Colon (tissue), 2 donors: Measurements from ENCODE around the gene XDH.

Experiments used
- FAIRE-seq: peaks from 2 replicates; lab custom pipeline; 2012; peaks lifted over from hg19 to GRCh38; lab: Jason Lieb, UNC
- donor health status: control.
- donor health status: control.

Gene XDH

GRCh38 chr2:31365348-31365747 is 49.2 kb downstream of the XDH start:
- FAIRE-seq: no peak

DNA sequence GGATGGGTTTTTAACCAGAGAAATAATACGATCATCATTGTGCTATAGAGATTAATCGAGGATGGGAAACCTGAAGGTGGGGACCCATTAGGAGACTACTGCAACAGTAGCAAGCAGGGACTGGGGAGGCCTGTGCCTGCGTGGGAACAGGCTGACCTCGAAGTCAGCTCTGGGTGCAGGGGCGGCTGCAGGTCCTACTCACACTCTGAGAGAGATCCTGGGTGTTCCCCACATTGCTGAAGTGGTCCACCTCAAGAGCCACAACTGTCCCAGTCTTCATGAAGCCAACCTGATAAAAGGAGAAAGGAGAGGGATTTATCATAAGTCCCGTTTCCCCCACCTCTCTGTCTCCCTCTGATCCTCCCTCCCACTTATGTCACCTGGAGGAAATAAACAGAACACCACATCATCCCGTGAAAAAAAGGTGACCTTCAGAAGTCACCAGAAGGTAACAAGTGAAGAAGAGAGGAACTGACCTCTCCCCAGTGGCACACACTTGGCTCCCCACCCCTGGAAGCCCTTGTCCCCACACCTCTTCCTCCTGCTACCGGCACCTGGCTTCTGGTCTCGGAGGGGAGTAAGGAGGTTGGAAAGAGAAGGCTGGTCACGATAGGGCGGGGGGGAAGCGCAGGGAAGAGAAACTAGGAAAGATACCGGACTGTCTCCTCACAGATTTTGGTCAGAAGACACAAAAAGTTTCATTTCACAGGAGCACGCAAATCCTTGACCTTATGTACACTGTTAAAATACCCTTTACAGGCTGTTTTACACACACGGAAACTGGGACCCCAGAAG is 50.4 kb downstream of the XDH start:
- FAIRE-seq: no peak

- FAIRE-seq: no peak
Observed at GRCh38 chr2:31362581-31362980, 52.0 kb downstream of the XDH start.

GRCh38 chr2:31359229-31359628 is 55.3 kb downstream of the XDH start:
- no peak for FAIRE-seq

- no peak for FAIRE-seq
Observed at GRCh38 chr2:31354837-31355236, 59.7 kb downstream of the XDH start.

- FAIRE-seq: no peak
Observed at GRCh38 chr2:31353179-31353578, 61.4 kb downstream of the XDH start.

DNA sequence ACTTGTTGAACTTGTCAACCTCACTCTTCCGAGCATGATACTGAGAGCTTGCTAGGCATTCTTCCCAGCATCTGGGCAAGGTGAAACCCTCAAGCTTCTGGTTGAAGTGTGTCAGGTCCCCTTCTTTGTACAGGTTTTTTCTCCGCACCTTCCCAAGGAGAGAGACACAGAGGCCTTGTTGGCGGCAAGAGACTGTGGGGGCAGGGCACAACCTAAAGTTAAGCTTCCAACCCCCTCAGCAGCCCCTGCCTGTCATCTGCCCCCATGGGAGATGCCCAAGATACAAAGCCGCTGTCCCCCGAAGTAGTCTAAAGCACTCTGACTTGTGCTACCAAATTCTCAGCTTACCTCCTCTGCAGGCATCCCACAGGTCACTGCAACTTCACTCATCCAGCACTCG is 64.9 kb downstream of the XDH start:
- FAIRE-seq: no peak

GRCh38 chr2:31349160-31349559 is 65.4 kb downstream of the XDH start:
- no peak for FAIRE-seq

- no peak for FAIRE-seq
Observed at GRCh38 chr2:31348618-31349017, 65.9 kb downstream of the XDH start.

DNA sequence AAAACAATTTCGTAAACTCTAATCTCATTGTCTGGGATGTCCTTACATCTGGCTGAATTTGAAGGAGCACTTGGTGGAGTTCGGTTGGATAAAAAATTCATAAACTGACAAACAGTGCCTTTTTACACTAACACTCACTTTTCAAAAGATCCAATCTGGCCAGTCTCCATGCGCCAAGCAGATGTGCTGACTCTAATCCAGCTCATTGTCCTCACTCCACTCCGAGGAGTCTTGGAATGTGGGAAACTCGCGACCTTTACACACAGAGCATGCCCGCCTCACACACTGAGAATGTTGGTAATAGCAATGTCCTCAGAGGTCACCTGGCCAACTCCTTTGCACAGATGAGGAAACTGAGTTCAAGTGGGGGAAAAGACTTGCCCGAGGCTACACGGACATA is 66.8 kb downstream of the XDH start:
- FAIRE-seq: no peak

DNA sequence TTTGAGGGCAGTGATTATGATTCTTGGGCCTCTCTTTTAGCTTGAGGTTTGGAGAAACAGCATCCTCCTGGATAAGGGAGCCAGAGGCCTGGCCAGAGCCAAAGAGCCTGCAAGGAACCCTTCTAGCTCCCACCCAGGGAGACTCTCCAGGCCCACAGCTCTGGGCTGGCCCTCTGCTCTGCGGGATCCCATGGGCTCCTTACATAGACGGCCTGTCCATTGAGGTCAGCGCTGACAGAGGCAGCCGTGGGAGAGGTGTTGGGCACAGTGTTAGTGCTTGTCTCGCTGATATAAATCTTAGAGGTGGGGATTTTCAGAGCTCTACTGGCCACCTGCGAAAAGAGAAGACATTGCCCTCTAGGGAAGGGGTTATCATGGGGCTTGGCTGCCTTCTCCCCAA is 67.2 kb downstream of the XDH start:
- no peak for FAIRE-seq

DNA sequence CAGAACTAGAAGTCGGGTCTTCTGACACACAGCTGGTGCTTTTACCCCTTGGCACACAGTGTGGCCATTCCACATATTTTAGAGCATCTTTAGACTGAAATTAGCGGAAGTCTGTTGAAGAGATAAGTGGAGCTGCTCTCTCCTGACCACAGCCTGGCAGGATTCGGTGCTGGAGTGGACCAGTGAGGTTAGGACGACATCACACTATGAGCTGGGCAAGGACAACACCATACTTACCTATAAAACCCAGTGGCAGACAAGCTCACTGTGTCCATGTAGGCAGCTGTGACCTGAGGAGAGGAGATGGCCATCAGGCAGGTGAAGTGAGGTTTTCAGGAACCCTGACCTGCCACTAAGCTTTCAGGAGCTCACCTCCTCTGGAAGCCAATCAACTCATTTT is 70.1 kb downstream of the XDH start:
- no peak for FAIRE-seq

GRCh38 chr2:31341351-31341750 is 73.2 kb downstream of the XDH start:
- no peak for FAIRE-seq

GRCh38 chr2:31339696-31340095 is 74.8 kb downstream of the XDH start:
- FAIRE-seq: no peak

DNA sequence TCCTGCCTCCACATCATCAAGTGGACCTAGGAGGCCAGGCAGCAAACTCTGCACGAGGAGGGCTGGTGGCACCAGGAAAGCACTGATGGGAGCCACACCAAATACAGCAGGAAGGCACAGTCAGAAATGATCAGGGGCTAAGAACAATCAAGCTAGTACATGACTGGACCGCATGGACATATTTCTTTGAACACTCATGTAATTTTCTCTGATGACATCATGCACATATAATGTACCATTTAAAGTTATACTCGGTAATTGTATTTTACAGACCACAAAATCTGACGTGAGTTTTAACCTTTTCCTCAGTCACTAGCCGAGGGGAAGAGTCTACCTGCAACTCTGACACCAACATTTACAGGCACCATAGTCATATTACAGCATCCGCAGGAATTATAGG is 76.7 kb downstream of the XDH start:
- no peak for FAIRE-seq

DNA sequence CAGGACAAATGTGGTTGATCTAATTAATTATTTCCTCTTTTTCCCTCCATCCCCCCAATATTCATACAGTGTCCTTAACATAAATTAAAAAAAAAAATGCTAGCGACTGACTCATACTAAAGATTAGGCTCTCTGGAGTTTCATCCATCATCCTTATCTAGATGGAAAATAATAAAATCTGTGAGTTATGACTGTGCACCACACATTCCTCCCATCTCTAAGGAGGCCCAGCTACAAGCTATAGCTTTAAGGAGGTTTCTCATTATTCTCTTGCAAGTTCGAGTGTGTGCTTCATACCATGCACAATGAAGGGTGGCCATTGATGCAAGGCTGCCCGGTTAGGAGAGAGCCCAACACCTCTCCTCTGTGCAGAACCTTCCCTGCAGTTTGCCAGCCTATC is 77.3 kb downstream of the XDH start:
- FAIRE-seq: no peak

- no peak for FAIRE-seq
Observed at GRCh38 chr2:31335921-31336585, 78.5 kb downstream of the XDH start.

DNA sequence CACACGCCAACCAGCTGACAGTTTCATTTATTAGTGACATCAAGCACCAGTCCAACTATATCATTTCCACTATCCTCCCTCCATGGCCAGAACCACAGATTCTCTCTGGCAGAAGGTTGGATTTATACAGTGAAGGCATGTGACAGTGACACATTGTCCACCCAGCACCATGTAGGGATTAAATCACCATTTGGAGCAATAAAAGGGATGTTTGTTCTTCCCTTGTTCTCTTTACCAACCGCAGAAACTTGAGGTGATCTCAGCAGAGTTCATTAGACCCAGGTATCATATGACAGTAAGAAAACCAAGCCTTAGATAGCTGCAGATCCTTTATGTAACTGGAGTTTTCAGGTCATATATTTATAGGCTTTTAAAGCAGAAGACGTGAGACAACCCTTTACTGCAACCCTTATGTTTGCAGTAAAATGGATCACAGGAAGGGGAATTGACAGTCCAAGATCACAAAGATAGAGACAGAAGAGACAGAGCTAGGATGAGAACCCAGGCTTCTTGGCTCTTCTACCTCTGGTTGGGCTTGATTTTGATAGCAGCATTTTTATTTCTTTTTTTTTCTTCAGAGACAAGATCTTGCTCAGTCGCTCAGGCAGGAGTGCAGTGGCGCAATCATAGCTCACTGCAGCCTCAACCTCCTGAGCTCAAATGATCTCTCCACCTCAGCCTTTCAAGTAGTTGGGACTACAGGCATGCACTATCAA is 80.1 kb downstream of the XDH start:
- no peak for FAIRE-seq

DNA sequence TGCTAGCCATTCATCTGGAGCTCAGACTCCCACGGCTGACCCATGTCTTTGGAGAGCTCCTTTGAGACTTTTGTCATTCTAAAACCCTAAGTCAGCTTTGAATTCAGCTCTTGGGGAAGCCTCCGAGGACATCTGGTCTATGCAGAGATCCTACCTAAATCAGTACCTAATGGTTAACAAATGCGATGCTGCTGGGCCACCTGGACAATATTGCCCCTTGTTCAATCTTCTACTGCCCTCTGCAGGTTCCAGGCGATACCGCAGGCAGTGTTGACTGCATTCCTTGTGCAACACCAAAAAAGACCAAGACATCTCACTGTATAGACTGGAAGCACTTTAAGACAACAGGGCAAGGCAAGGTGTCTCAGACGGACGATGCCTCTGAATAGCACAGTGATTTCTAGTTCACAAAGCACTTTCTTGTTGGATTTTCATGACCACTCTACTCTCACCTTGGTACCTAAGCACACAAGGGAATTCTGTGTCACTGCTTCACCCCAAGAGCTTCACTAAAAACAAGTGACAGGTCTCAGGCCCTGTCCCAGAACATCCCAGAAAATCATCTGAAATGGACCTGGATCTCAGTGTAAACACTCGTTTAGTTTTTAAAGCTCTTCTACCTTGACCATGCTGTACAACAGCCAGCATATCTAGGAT is 80.9 kb downstream of the XDH start:
- FAIRE-seq: no peak

DNA sequence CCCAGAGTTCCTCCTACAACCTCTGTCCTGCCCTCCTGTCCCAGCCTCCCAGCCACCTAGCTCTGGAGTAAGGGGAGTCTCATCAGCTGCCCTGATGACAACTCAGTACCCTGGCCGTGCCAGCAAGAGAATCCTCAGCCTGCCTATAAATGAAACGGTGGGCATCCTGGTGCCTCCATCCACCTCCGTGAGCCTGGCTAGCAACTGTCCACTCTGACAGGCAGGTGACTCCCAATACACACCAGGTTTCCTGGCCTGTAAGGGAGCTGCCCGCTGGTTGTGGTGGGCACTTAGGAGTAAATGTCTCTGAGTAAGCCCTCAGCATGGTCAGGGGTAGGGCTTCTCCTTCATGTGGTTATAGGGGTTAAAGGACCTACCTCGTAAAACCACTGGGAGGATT is 81.5 kb downstream of the XDH start:
- no peak for FAIRE-seq

GRCh38 chr2:31332521-31332920 is 82.0 kb downstream of the XDH start:
- no peak for FAIRE-seq

DNA sequence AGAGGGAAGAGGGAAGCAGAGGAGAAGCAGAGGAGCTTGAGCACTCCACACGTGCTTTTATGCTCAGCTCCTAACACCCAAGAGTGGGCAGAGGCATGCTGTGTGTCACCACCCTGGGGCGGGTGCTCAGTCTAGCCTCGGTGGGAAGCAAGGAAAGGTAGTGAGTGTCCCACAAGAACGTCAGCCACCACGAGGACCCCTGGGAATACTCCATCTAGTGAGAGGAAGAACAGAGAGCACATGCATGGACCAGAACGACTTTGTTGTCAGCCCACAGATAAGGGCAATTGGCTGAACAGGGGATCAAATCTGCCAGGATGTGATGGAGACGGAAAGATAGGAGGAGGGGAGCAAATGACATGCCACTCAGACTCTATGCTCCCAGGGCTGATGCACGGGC is 83.4 kb downstream of the XDH start:
- no peak for FAIRE-seq

- FAIRE-seq: no peak
Observed at GRCh38 chr2:31329081-31329625, 85.4 kb downstream of the XDH start.
